NT2/D1 (cell line): ENCODE data around the gene DHTKD1.
"Not testable (repeated sequence)": the region's sequence is repeated elsewhere in the genome, so short reads cannot be mapped to it uniquely, and the experiment has no call there.

Experiments
- DNase-seq: peaks from one replicate; pipeline ENCODE4 v3.0.0-alpha.2; 2011; ENCODE audit warnings: low read depth, low spot score
- H3K27me3 ChIP-seq: 2 replicates; pipeline ENCODE4 v1.6.0; 2011; ENCODE audit warnings: mild to moderate bottlenecking; ENCODE audit not compliant: insufficient read length, insufficient read depth
- H3K36me3 ChIP-seq: 2 replicates; pipeline ENCODE4 v1.6.1; 2011; ENCODE audit warnings: mild to moderate bottlenecking, low read length, mixed read lengths; ENCODE audit not compliant: insufficient read depth, insufficient read length
- H3K4me1 ChIP-seq: 2 replicates; pipeline ENCODE4 v1.5.1; 2011; ENCODE audit not compliant: insufficient read depth, insufficient read length
- H3K4me3 ChIP-seq: 2 replicates; pipeline ENCODE4 v1.5.1; 2011; ENCODE audit warnings: low read depth; ENCODE audit not compliant: insufficient read length
- H3K9ac ChIP-seq: 2 replicates; pipeline ENCODE4 v1.6.0; 2011; ENCODE audit warnings: low read depth; ENCODE audit not compliant: insufficient read length
- H3K9me3 ChIP-seq: 2 replicates; pipeline ENCODE4 v1.5.1; 2011; ENCODE audit warnings: mild to moderate bottlenecking, low read length; ENCODE audit not compliant: insufficient read depth
- SUZ12 ChIP-seq: IDR thresholded peaks from 2 replicates; pipeline ENCODE4 v1.6.1; 2011; ENCODE audit not compliant: insufficient read length, insufficient read depth; ENCODE audit errors: extremely low read depth
- YY1 ChIP-seq: IDR thresholded peaks from 2 replicates; pipeline ENCODE4 v1.6.1; 2011; ENCODE audit not compliant: insufficient read length, insufficient read depth
- ZNF274 ChIP-seq: IDR thresholded peaks from 2 replicates; pipeline ENCODE4 v1.6.1; 2011; ENCODE audit warnings: mild to moderate bottlenecking, low read depth, low read length

The DHTKD1 gene

DNA sequence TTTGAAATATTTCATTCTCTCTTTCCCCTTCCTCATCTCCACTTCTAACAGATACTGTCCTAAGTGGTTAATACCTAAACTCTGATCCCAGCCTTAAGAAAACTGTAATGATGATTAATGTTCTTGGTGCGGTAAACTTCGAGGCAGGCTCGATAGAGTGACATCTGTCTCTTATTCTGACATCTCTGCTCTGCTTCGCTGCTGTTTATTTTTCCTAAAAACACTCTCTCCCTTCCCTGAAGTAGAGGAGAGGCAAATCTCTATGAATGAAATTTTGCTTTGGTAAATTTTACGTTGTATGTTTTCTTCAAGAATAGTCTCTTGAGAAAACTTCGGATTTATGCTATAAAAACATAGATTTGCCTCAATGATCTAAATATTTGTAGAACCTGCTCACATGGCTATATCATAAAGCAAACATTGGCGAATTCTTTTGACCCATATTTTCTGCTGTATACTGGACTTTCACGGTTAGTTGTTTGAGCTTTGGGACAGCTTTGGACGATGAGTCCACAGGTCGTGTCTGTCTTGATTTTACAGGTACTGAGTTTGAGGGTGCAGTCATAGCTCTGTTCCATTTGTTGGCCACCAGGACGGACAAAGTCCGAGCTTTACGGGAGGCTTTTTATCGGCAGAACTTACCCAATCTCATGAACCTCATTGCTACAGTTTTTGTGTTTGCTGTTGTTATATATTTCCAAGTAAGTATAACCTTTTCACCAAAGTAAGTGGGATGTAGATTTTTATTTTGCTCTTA, 87.8 kb downstream of the DHTKD1 start:
- H3K9ac ChIP-seq, result no peak overlapping the region
- no peak overlapping the region for H3K4me3 ChIP-seq
- TF ChIP-seq ZNF274 (no peak), SUZ12 (no peak), YY1 (no peak)
- no peaks in the 10 kb centered on the region for H3K4me1 ChIP-seq
- H3K36me3 ChIP-seq, result peaks cover 38% of the 10 kb centered on the region
- DNase-seq, result no peak
- no peaks in the 10 kb centered on the region for H3K27me3 ChIP-seq
- H3K9me3 ChIP-seq, result no peaks in the 10 kb centered on the region

DNA sequence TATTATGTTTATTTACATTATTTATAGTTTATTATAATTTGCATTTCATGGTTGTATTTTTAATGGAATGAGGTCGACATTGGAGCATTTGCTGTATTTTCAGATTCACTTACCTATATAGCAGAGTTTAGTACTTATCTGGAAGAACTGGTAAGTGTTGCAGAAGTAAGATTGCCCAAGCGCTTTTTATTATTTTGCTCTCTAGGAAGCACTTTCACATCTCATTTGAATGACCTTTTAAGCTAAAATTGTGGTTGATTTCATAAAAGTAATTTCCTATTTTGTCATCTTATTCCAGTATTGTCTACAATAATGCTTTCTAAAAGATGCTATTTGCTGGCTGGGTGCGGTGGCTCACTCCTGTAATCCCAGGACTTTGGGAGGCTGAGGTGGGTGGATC, 89.4 kb downstream of the DHTKD1 start:
- Histone ChIP-seq H3K9ac (no peak overlapping the region), H3K9me3 (no peaks in the 10 kb centered on the region), H3K36me3 (peaks cover 47% of the 10 kb centered on the region), H3K27me3 (no peaks in the 10 kb centered on the region), H3K4me1 (no peaks in the 10 kb centered on the region), H3K4me3 (no peak overlapping the region)
- TF ChIP-seq SUZ12 (no peak), YY1 (no peak), ZNF274 (no peak)
- DNase-seq, result no peak

DNA sequence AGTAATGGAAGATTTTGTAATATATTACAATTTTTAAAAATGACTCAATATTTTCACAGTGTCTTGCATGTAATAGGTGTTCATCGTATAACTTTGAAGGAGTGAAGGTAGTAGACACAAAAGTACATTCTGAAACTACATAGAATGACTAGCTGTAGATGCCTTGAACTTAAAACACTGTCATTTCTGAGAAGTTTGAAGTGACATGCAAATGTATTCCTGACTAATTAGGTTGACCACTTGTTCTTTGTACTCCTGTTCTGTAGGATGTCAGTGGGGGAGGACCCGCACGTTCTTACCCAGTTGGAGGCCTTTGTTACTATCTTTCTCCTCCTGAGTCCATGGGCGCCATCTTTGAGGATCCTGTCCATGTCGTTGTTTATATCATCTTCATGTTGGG, 91.9 kb downstream of the DHTKD1 start:
- DNase-seq, result no peak
- Histone ChIP-seq H3K4me1 (no peaks in the 10 kb centered on the region), H3K4me3 (no peak overlapping the region), H3K36me3 (peaks cover 50% of the 10 kb centered on the region), H3K27me3 (no peaks in the 10 kb centered on the region), H3K9me3 (no peaks in the 10 kb centered on the region), H3K9ac (no peak overlapping the region)
- TF ChIP-seq SUZ12, result no peak
- TF ChIP-seq ZNF274, result no peak
- TF ChIP-seq YY1, result no peak

DNA sequence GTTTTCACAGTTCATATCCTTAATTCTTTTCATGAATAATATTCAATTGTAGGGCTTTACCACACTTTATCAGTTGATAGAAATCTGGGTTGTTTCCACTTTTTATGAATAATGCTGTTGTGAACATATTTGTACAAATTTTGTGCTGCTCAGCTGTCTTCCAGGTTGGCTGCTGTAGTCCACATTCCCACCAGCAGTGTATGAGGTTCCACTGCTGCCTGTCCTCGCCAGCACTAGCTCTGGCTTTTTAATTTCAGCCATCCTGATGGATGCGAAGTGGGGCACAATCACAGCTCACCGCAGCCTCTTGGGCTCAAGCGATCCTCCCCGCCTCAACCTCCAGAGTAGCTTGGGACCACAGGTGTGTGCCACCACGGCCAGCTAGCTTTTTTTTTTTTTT, 94.2 kb downstream of the DHTKD1 start:
- TF ChIP-seq SUZ12, result no peak
- no peak for TF ChIP-seq ZNF274
- no peak for TF ChIP-seq YY1
- no peak overlapping the region for H3K9ac ChIP-seq
- no peaks in the 10 kb centered on the region for H3K9me3 ChIP-seq
- H3K27me3 ChIP-seq, result no peaks in the 10 kb centered on the region
- H3K4me1 ChIP-seq, result no peaks in the 10 kb centered on the region
- no peak for DNase-seq
- H3K4me3 ChIP-seq, result no peak overlapping the region
- peaks cover 57% of the 10 kb centered on the region for H3K36me3 ChIP-seq

DNA sequence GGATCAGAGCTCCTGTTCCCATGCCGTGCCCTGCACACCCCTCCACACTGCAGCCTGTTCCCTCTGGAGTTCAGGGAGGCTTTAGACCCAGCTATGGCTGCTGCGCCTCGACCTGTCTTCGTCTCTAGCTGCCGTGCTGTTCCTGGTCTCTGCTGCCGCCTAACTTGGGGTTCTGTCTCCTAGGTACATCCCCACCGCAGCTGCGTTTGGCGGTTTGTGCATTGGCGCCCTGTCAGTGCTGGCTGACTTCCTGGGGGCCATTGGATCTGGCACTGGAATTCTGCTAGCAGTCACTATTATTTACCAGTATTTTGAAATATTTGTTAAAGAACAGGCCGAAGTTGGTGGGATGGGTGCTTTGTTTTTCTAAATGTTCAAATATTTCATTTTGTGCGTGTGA, 95.3 kb downstream of the DHTKD1 start:
- Histone ChIP-seq H3K4me1 (no peaks in the 10 kb centered on the region), H3K4me3 (no peak overlapping the region), H3K27me3 (no peaks in the 10 kb centered on the region), H3K36me3 (peaks cover 55% of the 10 kb centered on the region), H3K9me3 (no peaks in the 10 kb centered on the region), H3K9ac (no peak overlapping the region)
- no peak for DNase-seq
- TF ChIP-seq ZNF274, result no peak
- TF ChIP-seq YY1, result no peak
- TF ChIP-seq SUZ12, result no peak

- no peak overlapping the region for H3K4me3 ChIP-seq
- no peak for TF ChIP-seq YY1
- no peak for TF ChIP-seq SUZ12
- no peak for TF ChIP-seq ZNF274
- no peaks in the 10 kb centered on the region for H3K4me1 ChIP-seq
- no peaks in the 10 kb centered on the region for H3K27me3 ChIP-seq
- no peaks in the 10 kb centered on the region for H3K9me3 ChIP-seq
- H3K9ac ChIP-seq, result no peak overlapping the region
- DNase-seq, result no peak
- H3K36me3 ChIP-seq, result peaks cover 58% of the 10 kb centered on the region
Observed at GRCh38 chr10:12165036-12165435, 96.3 kb downstream of the DHTKD1 start.

GRCh38 chr10:12165999-12166775, 97.4 kb downstream of the DHTKD1 start:
- Histone ChIP-seq H3K4me1 (no peaks in the 10 kb centered on the region), H3K9ac (no peak overlapping the region), H3K27me3 (no peaks in the 10 kb centered on the region), H3K36me3 (peaks cover 64% of the 10 kb centered on the region), H3K9me3 (no peaks in the 10 kb centered on the region), H3K4me3 (no peak overlapping the region)
- DNase-seq, result no peak
- TF ChIP-seq SUZ12, result no peak

GRCh38 chr10:12171512-12171911, 102.8 kb downstream of the DHTKD1 start:
- H3K4me3 ChIP-seq, H3K27me3 ChIP-seq, DNase-seq, H3K4me1 ChIP-seq, H3K9ac ChIP-seq, H3K9me3 ChIP-seq: not testable (repeated sequence)
- peaks cover 68% of the 10 kb centered on the region for H3K36me3 ChIP-seq
